B cell (primary cell): Measurements from ENCODE around the gene UNC5C. TPM values are rescaled to one million over a fixed set of nuclear protein-coding genes. Genes with fewer than 3 reads are reported as not detected.

Experiments used
- ATAC-seq: fragments of 200-7000 bp; cut with Tn5 transposase; one replicate; pipeline ENCODE4 v1.10.0; 2021; ENCODE audit warnings: low read depth, mild to moderate bottlenecking, moderate number of reproducible peaks, moderate library complexity
- CTCF ChIA-PET: fragments of 350-600 bp; sonication (Branson Sonifier 250); formaldehyde crosslinking; loops from one replicate; lab custom pipeline; 2021; ENCODE audit warnings: antibody characterized with exemption, inconsistent platforms; lab: Charles Lee
- POLR2A ChIA-PET: fragments of 350-600 bp; sonication (Branson Sonifier 250); formaldehyde crosslinking; loops from one replicate; lab custom pipeline; 2021; ENCODE audit warnings: antibody characterized with exemption; lab: Charles Lee
- DNase-seq: peaks from one replicate; pipeline ENCODE4 v3.0.0; 2013
- H2AFZ ChIP-seq: 2 replicates; pipeline ENCODE4 v1.6.1; 2012; ENCODE audit warnings: mild to moderate bottlenecking, low read depth, low read length; ENCODE audit not compliant: insufficient read depth, poor library complexity, severe bottlenecking
- H3K27ac ChIP-seq, 2 donors: 1 replicate in 1 of 2; 2 replicates in 1 of 2; pipeline ENCODE4 v1.5.1; 2012 to 2013; ENCODE audit warnings: low read length in 2 of 2, mild to moderate bottlenecking in 2 of 2, moderate library complexity in 1 of 2
- H3K27me3 ChIP-seq, 4 experiments: fragments of 200-600 bp in 1 of 4; sonication (generic) in 1 of 4; replicated peaks in 1 of 4; 1 replicate in 2 of 4; 2 replicates in 2 of 4; pipeline versions ENCODE4 v1.6.1 to v1.7.0; 2013 to 2016; ENCODE audit warnings: low read length in 3 of 4, mild to moderate bottlenecking in 2 of 4, mixed read lengths in 1 of 4, moderate library complexity in 1 of 4; ENCODE audit not compliant: insufficient read depth in 4 of 4, control insufficient read depth in 3 of 4; ENCODE audit errors: control extremely low read depth in 1 of 4
- H3K36me3 ChIP-seq, 2 experiments: replicated peaks in 1 of 2; 1 replicate in 1 of 2; 2 replicates in 1 of 2; pipeline versions ENCODE4 v1.6.1 to v1.7.1; 2013; ENCODE audit warnings: low read length in 1 of 2; ENCODE audit not compliant: insufficient read depth in 2 of 2, control insufficient read depth in 1 of 2; ENCODE audit errors: control extremely low read depth in 1 of 2, extremely low read depth in 1 of 2
- H3K4me1 ChIP-seq, 2 donors: fragments of 200-600 bp in 1 of 2; sonication (generic) in 1 of 2; 1 replicate in 1 of 2; 2 replicates in 1 of 2; pipeline versions ENCODE4 v1.5.1 to v1.6.1; 2013 to 2017; ENCODE audit warnings: low read length in 2 of 2; ENCODE audit not compliant: control insufficient read depth in 2 of 2, insufficient read depth in 2 of 2
- H3K4me2 ChIP-seq: replicated peaks from 2 replicates; pipeline ENCODE3; 2012; ENCODE audit warnings: mild to moderate bottlenecking, low read depth, low read length; ENCODE audit not compliant: poor library complexity, severe bottlenecking
- H3K4me3 ChIP-seq, 5 experiments: fragments of 200-600 bp in 1 of 5; sonication (generic) in 1 of 5; 1 replicate in 3 of 5; 2 replicates in 2 of 5; pipeline versions ENCODE4 v1.5.1 to v1.7.0; 2011 to 2016; ENCODE audit warnings: low read length in 4 of 5, mild to moderate bottlenecking in 4 of 5, low read depth in 2 of 5, control low read depth in 1 of 5, moderate library complexity in 1 of 5; ENCODE audit not compliant: insufficient read depth in 1 of 5; ENCODE audit errors: control extremely low read depth in 1 of 5, extremely low read depth in 1 of 5
- H3K79me2 ChIP-seq: fragments of 200-600 bp; sonication (generic); one replicate; pipeline ENCODE4 v1.6.0; 2016; ENCODE audit warnings: low read length; ENCODE audit not compliant: control insufficient read depth, insufficient read depth
- H3K9ac ChIP-seq: fragments of 200-600 bp; sonication (generic); 2 replicates; pipeline ENCODE4 v1.6.1; 2017; ENCODE audit warnings: mild to moderate bottlenecking, low read length, moderate library complexity
- H3K9me3 ChIP-seq, 3 donors: one replicate each; pipeline versions ENCODE4 v1.6.1 to v1.7.1; 2013; ENCODE audit warnings: low read length in 2 of 3; ENCODE audit not compliant: control insufficient read depth in 2 of 3, insufficient read depth in 1 of 3; ENCODE audit errors: control extremely low read depth in 1 of 3
- H4K20me1 ChIP-seq: 2 replicates; pipeline ENCODE4 v1.6.0; 2012; ENCODE audit warnings: mild to moderate bottlenecking, low read length; ENCODE audit not compliant: insufficient read depth, control insufficient read depth, poor library complexity, severe bottlenecking
- H3K27ac Mint-ChIP-seq: one replicate; pipeline ENCODE4 v1.8.0; 2021; ENCODE audit warnings: mixed read lengths
- H3K27me3 Mint-ChIP-seq: one replicate; pipeline ENCODE4 v1.8.0; 2021; ENCODE audit warnings: mixed read lengths
- H3K4me1 Mint-ChIP-seq: one replicate; pipeline ENCODE4 v1.8.0; 2021; ENCODE audit warnings: mixed read lengths
- H3K4me3 Mint-ChIP-seq: one replicate; pipeline ENCODE4 v1.8.0; 2021; ENCODE audit warnings: mixed read lengths
- H3K9me3 Mint-ChIP-seq: one replicate; pipeline ENCODE4 v1.8.0; 2022; ENCODE audit warnings: mixed read lengths; ENCODE audit not compliant: insufficient read depth
- CTCF ChIP-seq: fragments of 200-600 bp; IDR thresholded peaks from one replicate; pipeline ENCODE4 v1.8.0; 2022; ENCODE audit warnings: antibody characterized with exemption, mild to moderate bottlenecking
- EZH2 ChIP-seq: IDR thresholded peaks from 2 replicates; pipeline ENCODE4 v1.6.1; 2012; ENCODE audit warnings: borderline replicate concordance, low read depth, mild to moderate bottlenecking, moderate library complexity, low read length; ENCODE audit not compliant: insufficient read depth, poor library complexity, severe bottlenecking
- WGBS: methylation state at CpG from one replicate; pipeline ENCODE4 v1.1.5; 2013; ENCODE audit warnings: missing lambda C conversion rate; ENCODE audit not compliant: insufficient coverage; 5-methylcytosine and 5-hydroxymethylcytosine counted together
- intact Hi-C: fragments of 100-400 bp; cut with micrococcal nuclease; formaldehyde crosslinking; loops from one replicate; pipeline ENCODE4 v1.10.0; 2022
- polyA plus RNA-seq: library from polyadenylated mRNA; depleted of rRNA; stranded (reverse); fragments of >200 nt; gene quantifications from 2 replicates; pipeline ENCODE4 v1.2.3, GENCODE V29; 2012
- total RNA-seq, 2 donors: library from RNA; stranded (reverse); fragments of 120-200 nt in 1 of 2; gene quantifications; 1 replicate in 1 of 2; 2 replicates in 1 of 2; pipeline versions ENCODE4 v1.2.3 to v1.2.4, GENCODE V29; 2013 to 2022

The UNC5C gene
- total and polyA plus RNA-seq, 2 donors (not counting 1 experiment from before 2014, with no cell fraction given), result not detected

GRCh38 chr4:95129821-95130311 lies 418.9 kb downstream of the UNC5C start:
- H2AFZ ChIP-seq, result peak overlapping the region; percentile 2
- intact Hi-C loops, result no loop called here
- H3K27me3 ChIP-seq, result no peaks in the 10 kb centered on the region
- CTCF ChIA-PET, result no interaction called here
- H3K4me2 ChIP-seq, result no peak overlapping the region
- no peak overlapping the region for H3K9ac ChIP-seq
- no peaks in the 10 kb centered on the region for H3K9me3 Mint-ChIP-seq
- POLR2A ChIA-PET, result no interaction called here
- no peak for ATAC-seq
- H3K27me3 Mint-ChIP-seq, result peaks cover 4% of the 10 kb centered on the region
- no peaks in the 10 kb centered on the region for H3K79me2 ChIP-seq
- H4K20me1 ChIP-seq, result no peaks in the 10 kb centered on the region
- no peak for DNase-seq
- 19% methylated on average over 4 of the region's 7 CpGs for WGBS
- TF ChIP-seq EZH2 (no peak), CTCF (no peak)
- H3K4me1 Mint-ChIP-seq, result no peaks in the 10 kb centered on the region
- H3K27ac Mint-ChIP-seq, result no peak overlapping the region
- no peaks in the 10 kb centered on the region for H3K4me1 ChIP-seq
- no peak overlapping the region for H3K4me3 Mint-ChIP-seq
- H3K4me3 ChIP-seq, result no peak overlapping the region
- H3K9me3 ChIP-seq, result no peaks in the 10 kb centered on the region
- no peak overlapping the region for H3K27ac ChIP-seq
- no peaks in the 10 kb centered on the region for H3K36me3 ChIP-seq

- TF ChIP-seq EZH2, result no peak
- no peak for TF ChIP-seq CTCF
- ATAC-seq (no peak), DNase-seq (no peak)
- CTCF ChIA-PET, result no interaction called here
- no peaks in the 10 kb centered on the region for H3K4me1 ChIP-seq
- no peak overlapping the region for H2AFZ ChIP-seq
- H3K27ac ChIP-seq, result no peak overlapping the region
- no peak overlapping the region for H3K4me3 ChIP-seq
- POLR2A ChIA-PET, result no interaction called here
- intact Hi-C loops, result no loop called here
- no peaks in the 10 kb centered on the region for H3K9me3 Mint-ChIP-seq
- WGBS, result no CpG with 5 or more reads among the region's 4 CpGs
- H3K4me2 ChIP-seq, result no peak overlapping the region
- no peaks in the 10 kb centered on the region for H3K79me2 ChIP-seq
- no peaks in the 10 kb centered on the region for H3K36me3 ChIP-seq
- no peaks in the 10 kb centered on the region for H3K27me3 ChIP-seq
- H3K4me3 Mint-ChIP-seq, result no peak overlapping the region
- H3K27ac Mint-ChIP-seq, result no peak overlapping the region
- H4K20me1 ChIP-seq, result no peaks in the 10 kb centered on the region
- H3K4me1 Mint-ChIP-seq, result no peaks in the 10 kb centered on the region
- H3K9me3 ChIP-seq, result no peaks in the 10 kb centered on the region
- H3K27me3 Mint-ChIP-seq, result peaks cover 4% of the 10 kb centered on the region
- H3K9ac ChIP-seq, result no peak overlapping the region
Observed at GRCh38 chr4:95129031-95129430, 419.7 kb downstream of the UNC5C start.
